Karpas-422 (cell line): Measurements from ENCODE around the gene ELK4. TPM values are rescaled to one million over a fixed set of nuclear protein-coding genes. Genes with fewer than 3 reads are reported as not detected.

Experiments
- DNase-seq: peaks from one replicate; pipeline ENCODE4 v3.0.0-alpha.2; 2015
- H2AFZ ChIP-seq: fragments of 200-600 bp; sonication (generic); 2 replicates; pipeline ENCODE4 v1.6.1; 2014; ENCODE audit warnings: antibody characterized with exemption, low read length, mixed read lengths
- H3K27ac ChIP-seq: fragments of 200-600 bp; sonication (generic); 2 replicates; pipeline ENCODE4 v1.5.1; 2014; ENCODE audit warnings: mild to moderate bottlenecking, low read length, moderate library complexity
- H3K27me3 ChIP-seq: fragments of 200-600 bp; sonication (generic); 2 replicates; pipeline ENCODE4 v1.6.1; 2014; ENCODE audit warnings: low read length, mixed read lengths
- H3K36me3 ChIP-seq: fragments of 200-600 bp; sonication (generic); 2 replicates; pipeline ENCODE4 v1.6.1; 2014; ENCODE audit warnings: low read length, mixed read lengths; ENCODE audit not compliant: insufficient read depth
- H3K4me1 ChIP-seq: fragments of 200-600 bp; sonication (generic); 2 replicates; pipeline ENCODE4 v1.6.1; 2014; ENCODE audit warnings: mild to moderate bottlenecking, low read length, mixed read lengths
- H3K4me2 ChIP-seq: fragments of 200-600 bp; sonication (generic); 2 replicates; pipeline ENCODE4 v1.6.1; 2014; ENCODE audit warnings: low read length, low read depth, mild to moderate bottlenecking; ENCODE audit not compliant: poor library complexity, severe bottlenecking
- H3K4me3 ChIP-seq: fragments of 200-600 bp; sonication (generic); 2 replicates; pipeline ENCODE4 v1.5.1; 2014; ENCODE audit warnings: mild to moderate bottlenecking, antibody characterized with exemption, low read length, mixed read lengths
- H3K79me2 ChIP-seq: fragments of 200-600 bp; sonication (generic); 2 replicates; pipeline ENCODE4 v1.6.1; 2014; ENCODE audit warnings: mild to moderate bottlenecking, low read length, mixed read lengths
- H3K9ac ChIP-seq: fragments of 200-600 bp; sonication (generic); 2 replicates; pipeline ENCODE4 v1.6.0; 2014; ENCODE audit warnings: low read length
- H3K9me2 ChIP-seq: fragments of 200-600 bp; sonication (generic), shearing (Covaris generic); replicated peaks from 2 replicates; pipeline ENCODE4 v1.6.0; 2014; ENCODE audit warnings: mild to moderate bottlenecking, low read length, moderate library complexity; ENCODE audit not compliant: insufficient read depth
- H3K9me3 ChIP-seq: fragments of 300-700, 200-600 bp; sonication (generic); 2 replicates; pipeline ENCODE4 v1.6.1; 2014; ENCODE audit warnings: low read length, mixed read lengths
- H4K20me1 ChIP-seq: fragments of 200-600 bp; sonication (generic); 2 replicates; pipeline ENCODE4 v1.6.1; 2014; ENCODE audit warnings: mild to moderate bottlenecking, antibody characterized with exemption, low read length, low read depth; ENCODE audit not compliant: insufficient read depth
- total RNA-seq: library from RNA; depleted of rRNA; stranded (reverse); fragments of >200 nt; shearing (Covaris generic); gene quantifications from 2 replicates; pipeline ENCODE4 v1.2.3, GENCODE V29; 2014; ENCODE audit warnings: low replicate concordance

Gene ELK4
- total RNA-seq, 1 experiment from 2014 or later = 57.3 TPM

DNA sequence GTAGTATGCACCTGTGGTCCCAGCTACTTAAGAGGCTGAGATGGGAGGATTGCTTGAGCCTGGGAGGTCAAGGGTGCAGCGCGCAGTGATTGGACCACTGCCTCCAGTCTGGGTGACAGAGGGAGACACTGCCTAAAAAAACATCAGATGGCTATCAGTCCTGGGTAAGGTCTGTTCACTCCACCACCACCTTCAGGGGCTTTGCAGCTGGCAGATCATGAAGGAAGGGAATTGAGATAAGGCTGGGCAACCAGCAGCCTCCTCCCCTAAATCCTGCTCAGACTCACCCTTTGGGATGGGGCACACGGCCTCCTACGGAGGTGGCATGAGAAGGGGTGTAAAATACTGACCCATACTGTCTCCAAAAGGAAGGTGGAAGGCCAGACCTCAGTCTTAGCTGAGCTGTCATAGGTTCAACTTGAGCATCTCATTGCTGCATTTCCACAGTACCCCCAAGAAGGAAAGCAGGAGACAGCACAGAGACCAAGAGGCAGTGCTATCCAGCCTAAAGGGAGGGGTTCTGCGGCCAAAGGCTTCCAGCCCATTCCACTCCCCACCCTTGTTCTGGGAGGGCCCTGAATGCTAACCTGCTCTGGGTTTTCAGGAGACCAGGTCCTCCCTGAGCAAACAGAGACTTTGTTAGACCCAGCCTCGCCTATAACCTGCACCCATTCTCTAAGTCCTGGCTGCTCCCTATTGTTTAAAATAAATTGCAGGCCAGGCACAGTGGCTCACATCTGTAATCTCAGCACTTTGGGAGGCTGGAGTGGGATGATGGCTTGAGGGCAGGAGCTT, 34.8 kb upstream of the ELK4 start:
- Histone ChIP-seq H3K9me2 (no peaks in the 10 kb centered on the region), H3K27ac (no peak overlapping the region), H2AFZ (no peak overlapping the region), H3K4me3 (no peak overlapping the region), H3K27me3 (no peaks in the 10 kb centered on the region), H3K9ac (no peak overlapping the region), H3K4me1 (peaks cover 12% of the 10 kb centered on the region), H4K20me1 (no peaks in the 10 kb centered on the region), H3K36me3 (no peaks in the 10 kb centered on the region), H3K9me3 (no peaks in the 10 kb centered on the region), H3K79me2 (no peaks in the 10 kb centered on the region), H3K4me2 (no peak overlapping the region)
- DNase-seq = no peak

DNA sequence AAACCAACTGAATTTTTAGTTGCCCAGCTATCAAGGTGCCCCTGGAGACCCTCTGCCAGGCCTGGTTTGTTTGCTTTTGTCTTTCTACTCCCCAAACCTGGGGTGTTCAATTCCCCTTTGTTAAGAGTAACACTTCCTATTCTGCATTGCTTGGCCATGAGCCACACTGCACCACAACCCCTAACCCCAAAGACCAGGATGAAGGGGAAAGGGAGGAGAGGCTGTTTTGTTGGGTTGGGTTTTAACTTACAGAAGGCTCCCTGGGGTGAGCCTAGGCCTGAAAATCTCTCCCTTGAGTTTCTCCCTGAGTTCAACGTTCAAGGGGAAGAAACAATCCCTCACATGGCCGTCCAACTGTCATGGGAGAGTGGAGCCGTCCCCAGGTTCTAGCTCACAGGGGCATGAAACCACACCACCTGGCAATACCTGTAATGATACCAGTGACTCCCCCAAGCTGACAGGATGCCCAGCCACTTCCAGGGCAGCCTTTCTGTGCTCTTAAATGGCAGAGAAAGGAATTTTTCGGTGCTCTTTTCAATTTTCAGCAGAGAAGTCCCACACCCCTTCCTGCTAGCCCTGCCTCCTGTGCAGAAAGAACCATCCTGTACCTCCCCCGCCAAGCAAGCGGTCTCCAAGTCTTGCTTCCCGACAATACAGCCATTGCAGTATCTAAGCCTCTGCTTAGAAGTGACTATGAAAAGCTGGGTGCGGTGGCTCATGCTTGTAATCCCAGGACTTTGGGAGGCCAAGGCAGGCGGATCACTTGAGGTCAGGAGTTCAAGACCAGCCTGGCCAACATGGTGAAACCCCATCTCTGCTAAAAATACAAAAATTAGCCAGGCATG, 33.6 kb upstream of the ELK4 start:
- Histone ChIP-seq H3K4me1 (peaks cover 12% of the 10 kb centered on the region), H3K27ac (no peak overlapping the region), H2AFZ (no peak overlapping the region), H3K36me3 (no peaks in the 10 kb centered on the region), H3K27me3 (no peaks in the 10 kb centered on the region), H4K20me1 (no peaks in the 10 kb centered on the region), H3K9me3 (no peaks in the 10 kb centered on the region), H3K9me2 (no peaks in the 10 kb centered on the region), H3K4me2 (no peak overlapping the region), H3K4me3 (no peak overlapping the region), H3K79me2 (no peaks in the 10 kb centered on the region), H3K9ac (no peak overlapping the region)
- no peak for DNase-seq

DNA sequence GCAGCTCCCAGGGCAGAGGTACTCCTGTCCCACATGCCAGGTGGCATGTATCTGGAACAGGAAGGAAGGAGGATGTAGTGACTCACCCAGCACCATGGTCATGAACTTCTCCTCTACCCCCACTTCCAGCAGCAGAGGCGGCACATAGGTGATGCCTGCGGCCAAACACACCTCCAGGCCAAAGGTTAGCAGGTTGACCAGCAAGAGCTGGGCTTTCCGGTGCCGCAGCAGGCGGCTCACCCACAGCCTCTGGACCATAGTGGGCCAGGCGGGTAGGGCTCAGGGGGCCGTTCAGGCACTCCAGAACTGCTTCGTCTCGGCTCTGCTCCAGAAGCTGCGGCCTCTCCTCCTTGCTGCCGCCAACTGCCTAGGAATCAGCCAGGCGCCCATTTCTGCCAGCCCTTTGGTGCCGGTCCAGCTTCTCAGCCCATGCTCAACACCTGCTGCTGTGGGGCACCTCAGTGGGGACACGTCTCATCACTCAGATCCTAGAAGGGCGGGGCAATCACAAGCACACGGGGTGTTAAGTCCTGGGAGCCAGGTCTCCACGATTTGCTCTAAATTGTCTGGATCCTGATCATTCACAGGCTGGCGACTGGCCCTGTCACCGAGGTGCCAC, 32.7 kb upstream of the ELK4 start:
- H2AFZ ChIP-seq = no peak overlapping the region
- H3K4me3 ChIP-seq = no peak overlapping the region
- no peaks in the 10 kb centered on the region for H3K36me3 ChIP-seq
- no peak overlapping the region for H3K27ac ChIP-seq
- no peak overlapping the region for H3K9ac ChIP-seq
- H3K4me2 ChIP-seq = no peak overlapping the region
- peaks cover 7% of the 10 kb centered on the region for H3K4me1 ChIP-seq
- H3K27me3 ChIP-seq = no peaks in the 10 kb centered on the region
- DNase-seq = no peak
- no peaks in the 10 kb centered on the region for H4K20me1 ChIP-seq
- H3K79me2 ChIP-seq = no peaks in the 10 kb centered on the region
- H3K9me2 ChIP-seq = no peaks in the 10 kb centered on the region
- no peaks in the 10 kb centered on the region for H3K9me3 ChIP-seq

DNA sequence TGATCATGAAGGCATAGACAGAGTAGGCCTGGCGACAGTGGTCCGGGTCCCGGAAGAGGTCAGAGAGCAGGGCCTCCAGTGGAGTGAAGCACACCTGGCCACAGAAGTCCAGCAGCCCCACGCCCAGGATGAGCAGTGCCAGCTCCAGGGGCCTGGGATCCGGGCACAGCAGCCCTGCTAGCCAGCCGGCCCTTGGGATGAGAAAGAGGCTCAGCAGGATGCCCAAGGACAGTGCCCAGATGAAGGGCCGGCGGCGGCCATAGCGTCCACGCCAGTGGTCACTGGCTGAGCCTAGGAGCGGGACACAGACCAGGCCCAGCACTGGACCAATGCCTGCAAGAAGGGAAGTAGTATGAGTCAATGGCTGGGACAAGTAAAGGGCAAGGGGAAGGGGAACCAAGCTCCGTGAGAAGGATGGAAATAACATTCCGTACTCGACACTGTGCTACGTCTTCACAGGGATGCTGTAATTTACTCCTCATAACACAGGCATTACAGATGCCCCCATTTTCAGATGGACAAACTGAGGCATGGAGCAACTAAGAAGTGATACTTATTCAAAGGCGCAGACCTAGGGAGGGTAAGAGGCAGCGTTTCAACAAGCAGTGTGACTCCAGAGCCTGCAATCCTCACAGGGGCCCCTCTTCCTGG, 31.6 kb upstream of the ELK4 start:
- Histone ChIP-seq H3K27me3 (no peaks in the 10 kb centered on the region), H3K4me1 (no peaks in the 10 kb centered on the region), H4K20me1 (no peaks in the 10 kb centered on the region), H3K36me3 (no peaks in the 10 kb centered on the region), H3K79me2 (no peaks in the 10 kb centered on the region), H3K4me2 (no peak overlapping the region), H3K9me2 (no peaks in the 10 kb centered on the region), H2AFZ (no peak overlapping the region), H3K4me3 (no peak overlapping the region), H3K9me3 (no peaks in the 10 kb centered on the region), H3K27ac (no peak overlapping the region), H3K9ac (no peak overlapping the region)
- no peak for DNase-seq

DNA sequence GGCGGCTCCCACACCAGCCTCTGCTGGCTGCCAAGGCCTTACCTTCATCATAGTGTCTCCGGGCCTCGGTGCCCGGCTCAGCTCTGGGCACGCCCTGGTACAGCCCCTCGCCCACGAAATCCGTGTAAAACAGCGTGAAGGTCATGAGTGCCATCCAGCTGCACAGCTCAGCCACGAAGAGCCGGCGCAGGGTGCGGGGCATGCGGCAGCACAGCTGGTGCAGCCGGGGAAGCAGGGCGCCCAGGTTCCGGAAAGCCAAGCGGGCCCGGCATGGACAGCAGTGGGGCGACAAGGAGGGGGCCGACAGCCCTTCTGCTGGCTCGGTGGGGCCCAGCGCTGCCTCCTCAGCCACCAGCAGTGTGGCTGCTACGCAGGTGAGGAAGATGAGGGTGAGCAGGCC, 31.0 kb upstream of the ELK4 start:
- H3K9me2 ChIP-seq = no peaks in the 10 kb centered on the region
- H3K79me2 ChIP-seq = no peaks in the 10 kb centered on the region
- H3K4me1 ChIP-seq = no peaks in the 10 kb centered on the region
- no peak overlapping the region for H2AFZ ChIP-seq
- no peak overlapping the region for H3K4me2 ChIP-seq
- no peak for DNase-seq
- H3K9ac ChIP-seq = no peak overlapping the region
- no peaks in the 10 kb centered on the region for H4K20me1 ChIP-seq
- H3K36me3 ChIP-seq = no peaks in the 10 kb centered on the region
- no peak overlapping the region for H3K27ac ChIP-seq
- H3K4me3 ChIP-seq = no peak overlapping the region
- no peaks in the 10 kb centered on the region for H3K9me3 ChIP-seq
- no peaks in the 10 kb centered on the region for H3K27me3 ChIP-seq

DNA sequence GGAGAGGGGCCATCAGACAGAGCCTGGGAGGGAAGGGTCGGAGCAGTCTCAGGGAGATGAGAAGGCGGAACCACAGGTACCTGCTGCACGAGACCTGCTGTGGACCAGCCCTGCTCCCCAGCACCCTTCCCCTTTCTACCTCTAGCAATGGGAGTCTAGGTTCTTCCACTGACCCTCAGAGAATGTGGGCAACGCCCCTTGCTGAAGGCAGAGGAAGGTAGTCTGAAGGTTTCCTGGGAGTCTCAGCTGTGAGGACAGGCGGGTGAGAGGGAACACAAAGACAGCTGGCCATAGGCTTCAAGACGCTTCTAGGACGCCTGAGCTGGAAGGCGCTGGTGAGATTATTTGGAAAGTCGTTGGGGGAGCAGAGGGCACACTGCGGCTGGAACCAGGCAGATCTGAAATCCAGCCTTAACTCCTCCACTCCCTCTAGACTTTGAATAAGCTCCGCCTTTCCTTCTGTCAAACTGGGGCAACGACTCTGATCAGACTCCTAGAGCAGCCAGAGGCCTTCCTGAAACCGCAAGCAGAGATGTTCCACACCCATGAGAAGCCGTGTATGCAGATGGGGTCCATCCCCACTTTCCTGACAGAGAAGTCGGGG, 30.4 kb upstream of the ELK4 start:
- Histone ChIP-seq H3K4me2 (no peak overlapping the region), H3K9me2 (no peaks in the 10 kb centered on the region), H3K4me1 (no peaks in the 10 kb centered on the region), H3K4me3 (no peak overlapping the region), H3K9me3 (no peaks in the 10 kb centered on the region), H3K36me3 (no peaks in the 10 kb centered on the region), H3K79me2 (no peaks in the 10 kb centered on the region), H3K27ac (no peak overlapping the region), H3K9ac (no peak overlapping the region), H2AFZ (no peak overlapping the region), H3K27me3 (no peaks in the 10 kb centered on the region), H4K20me1 (no peaks in the 10 kb centered on the region)
- no peak for DNase-seq

DNA sequence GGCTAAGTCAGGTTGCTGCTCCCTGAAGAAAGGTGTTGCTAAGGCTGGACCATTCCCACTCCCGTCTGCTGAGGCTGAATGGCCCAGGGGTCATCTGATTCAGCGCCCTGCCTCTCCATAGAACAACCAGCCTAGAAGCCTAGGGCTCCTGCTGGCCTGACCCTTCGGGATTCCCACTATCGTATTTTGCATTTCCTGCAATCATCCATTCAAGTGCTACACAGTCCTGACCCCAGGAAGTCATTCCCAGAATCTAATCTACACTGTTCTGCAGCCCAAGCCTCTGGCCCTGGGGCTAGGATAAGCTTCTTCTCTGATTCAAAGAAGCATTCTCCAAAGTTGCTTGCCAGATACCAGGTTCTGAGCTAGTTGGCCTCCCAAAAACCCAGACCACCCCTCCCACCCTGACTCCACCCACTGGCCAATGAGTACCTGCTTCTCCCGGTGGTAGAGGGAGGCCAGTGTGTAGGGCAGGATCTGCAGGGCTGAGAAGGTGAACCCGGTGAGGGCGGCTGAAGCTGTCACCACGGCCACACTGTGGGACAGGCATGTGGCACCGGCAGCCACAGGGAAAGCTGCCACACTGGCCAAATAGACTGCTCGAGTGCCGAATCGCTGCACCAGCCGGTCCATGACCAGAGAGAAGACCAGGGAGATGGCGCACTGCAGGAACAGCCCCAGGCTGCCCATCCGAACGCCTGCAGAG, 29.8 kb upstream of the ELK4 start:
- H3K27me3 ChIP-seq = no peaks in the 10 kb centered on the region

More for the DNA sequence above, 29.8 kb upstream of the ELK4 start:
- H3K9ac ChIP-seq = no peak overlapping the region
- no peaks in the 10 kb centered on the region for H3K79me2 ChIP-seq
- H3K9me2 ChIP-seq = no peaks in the 10 kb centered on the region
- H3K9me3 ChIP-seq = no peaks in the 10 kb centered on the region
- H3K4me1 ChIP-seq = no peaks in the 10 kb centered on the region
- DNase-seq = no peak
- no peak overlapping the region for H3K4me2 ChIP-seq
- no peaks in the 10 kb centered on the region for H3K36me3 ChIP-seq
- no peaks in the 10 kb centered on the region for H4K20me1 ChIP-seq
- no peak overlapping the region for H3K27ac ChIP-seq
- no peak overlapping the region for H3K4me3 ChIP-seq
- H2AFZ ChIP-seq = no peak overlapping the region
